GM18502 (cell line): ENCODE measurements around the gene DSTYK.
A peak's percentile ranks its signal among the peaks of the same experiment; 100 is the strongest.

Source experiments
- ATAC-seq: cut with Tn5 transposase; IDR thresholded peaks from one replicate; pipeline ENCODE4 v1.9.1; 2021; ENCODE audit warnings: mild to moderate bottlenecking; ENCODE audit not compliant: unreplicated experiment, poor library complexity

DSTYK gene

GRCh38 chr1:205142102-205142469 is 69.4 kb downstream of the DSTYK start:
- no peak for ATAC-seq

- ATAC-seq: no peak
Measured at GRCh38 chr1:205141236-205142101, 70.0 kb downstream of the DSTYK start.

- no peak for ATAC-seq
Measured at GRCh38 chr1:205140113-205140512, 71.4 kb downstream of the DSTYK start.

- no peak for ATAC-seq
Measured at GRCh38 chr1:205137901-205138300, 73.6 kb downstream of the DSTYK start.

- ATAC-seq: no peak
Measured at GRCh38 chr1:205133287-205133686, 78.2 kb downstream of the DSTYK start.

- ATAC-seq: no peak
Measured at GRCh38 chr1:205129447-205130029, 82.0 kb downstream of the DSTYK start.

- no peak for ATAC-seq
Measured at GRCh38 chr1:205128050-205128449, 83.5 kb downstream of the DSTYK start.

GRCh38 chr1:205127646-205128045 is 83.9 kb downstream of the DSTYK start:
- ATAC-seq: no peak

GRCh38 chr1:205124726-205125125 is 86.8 kb downstream of the DSTYK start:
- ATAC-seq: no peak

GRCh38 chr1:205122489-205122882 is 89.0 kb downstream of the DSTYK start:
- no peak for ATAC-seq

- peak; percentile 95 for ATAC-seq
Measured at GRCh38 chr1:205121660-205122488, 89.6 kb downstream of the DSTYK start, which contains the start of gene RBBP5. RBBP5 (minus strand) TSS chr1:205121978; CDS start chr1:205121873, 105 bp downstream.

- ATAC-seq: no peak
Measured at GRCh38 chr1:205118752-205119151, 92.8 kb downstream of the DSTYK start.

GRCh38 chr1:205111354-205111753 is 100.1 kb downstream of the DSTYK start:
- ATAC-seq: no peak

GRCh38 chr1:205109711-205110110 is 101.8 kb downstream of the DSTYK start:
- ATAC-seq: no peak

- ATAC-seq: no peak
Measured at GRCh38 chr1:205109269-205109668, 102.2 kb downstream of the DSTYK start.

GRCh38 chr1:205108464-205108863 is 103.0 kb downstream of the DSTYK start:
- ATAC-seq: no peak

- ATAC-seq: no peak
Measured at GRCh38 chr1:205107327-205107726, 104.2 kb downstream of the DSTYK start.

GRCh38 chr1:205102404-205102803 is 109.1 kb downstream of the DSTYK start:
- no peak for ATAC-seq

GRCh38 chr1:205098242-205098641 is 113.3 kb downstream of the DSTYK start:
- no peak for ATAC-seq

- ATAC-seq: no peak
Measured at GRCh38 chr1:205095422-205095821, 116.1 kb downstream of the DSTYK start.
